CD14-positive monocyte (primary cell): ENCODE measurements around the gene FERMT2. TPM values are rescaled to one million over a fixed set of nuclear protein-coding genes. Genes with fewer than 3 reads are reported as not detected.

Experiments used
- DNase-seq, 3 donors: peaks; one replicate each; pipeline ENCODE4 v3.0.0-alpha.2; 2011 to 2022
- H2AFZ ChIP-seq: 2 replicates; pipeline ENCODE4 v1.6.0; 2012; ENCODE audit warnings: mild to moderate bottlenecking, low read depth, low read length, inconsistent platforms; ENCODE audit not compliant: insufficient read depth, poor library complexity, severe bottlenecking
- H3K27ac ChIP-seq, 2 donors: 1 replicate in 1 of 2; 2 replicates in 1 of 2; pipeline ENCODE4 v1.5.1; 2012 to 2013; ENCODE audit warnings: low read length in 2 of 2, control low read depth in 1 of 2, inconsistent platforms in 1 of 2, low read depth in 1 of 2, mild to moderate bottlenecking in 1 of 2
- H3K27me3 ChIP-seq, 2 donors: one replicate each; pipeline versions ENCODE4 v1.6.0 to v1.6.1; 2011 to 2013; ENCODE audit warnings: low read length in 2 of 2; ENCODE audit not compliant: control insufficient read depth in 2 of 2, insufficient read depth in 2 of 2
- H3K36me3 ChIP-seq, 2 donors: replicated peaks in 1 of 2; 1 replicate in 1 of 2; 2 replicates in 1 of 2; pipeline versions ENCODE4 v1.5.1 to v1.6.1; 2012 to 2013; ENCODE audit warnings: low read length in 2 of 2, control low read depth in 1 of 2, inconsistent platforms in 1 of 2, mild to moderate bottlenecking in 1 of 2; ENCODE audit not compliant: insufficient read depth in 2 of 2, control insufficient read depth in 1 of 2
- H3K4me1 ChIP-seq, 2 donors: 1 replicate in 1 of 2; 2 replicates in 1 of 2; pipeline versions ENCODE4 v1.5.1 to v1.6.1; 2012 to 2013; ENCODE audit warnings: low read length in 2 of 2, control low read depth in 1 of 2, inconsistent platforms in 1 of 2, mild to moderate bottlenecking in 1 of 2, moderate library complexity in 1 of 2; ENCODE audit not compliant: insufficient read depth in 2 of 2, control insufficient read depth in 1 of 2
- H3K4me2 ChIP-seq: replicated peaks from 2 replicates; pipeline ENCODE3; 2012; ENCODE audit warnings: low read length, moderate library complexity, mild to moderate bottlenecking; ENCODE audit not compliant: poor library complexity, severe bottlenecking; ENCODE audit errors: extremely low read depth
- H3K4me3 ChIP-seq, 3 experiments: fragments of 200-600 bp in 1 of 3; sonication (generic) in 1 of 3; replicated peaks in 1 of 3; 1 replicate in 2 of 3; 2 replicates in 1 of 3; pipeline ENCODE4 v1.5.1; 2011 to 2013; ENCODE audit warnings: low read length in 3 of 3, mild to moderate bottlenecking in 3 of 3, control low read depth in 2 of 3, low read depth in 2 of 3, inconsistent platforms in 1 of 3, moderate library complexity in 1 of 3
- H3K79me2 ChIP-seq: 2 replicates; pipeline ENCODE4 v1.6.0; 2012; ENCODE audit warnings: mild to moderate bottlenecking, control low read depth, inconsistent platforms, low read length, moderate library complexity; ENCODE audit not compliant: insufficient read depth
- H3K9ac ChIP-seq: 2 replicates; pipeline ENCODE4 v1.6.0; 2017; ENCODE audit warnings: low read length, mild to moderate bottlenecking; ENCODE audit not compliant: insufficient read depth, poor library complexity, severe bottlenecking
- H3K9me3 ChIP-seq, 2 donors: replicated peaks in 1 of 2; 1 replicate in 1 of 2; 2 replicates in 1 of 2; pipeline versions ENCODE4 v1.5.1 to v1.6.1; 2012 to 2013; ENCODE audit warnings: low read length in 2 of 2, control low read depth in 1 of 2; ENCODE audit not compliant: control insufficient read depth in 1 of 2, insufficient read depth in 1 of 2
- H4K20me1 ChIP-seq: 2 replicates; pipeline ENCODE4 v1.6.0; 2012; ENCODE audit warnings: mild to moderate bottlenecking, low read length, control low read depth, moderate library complexity; ENCODE audit not compliant: insufficient read depth
- H3K27ac Mint-ChIP-seq, 7 donors: one replicate each; pipeline ENCODE4 v1.8.0; 2020; ENCODE audit warnings: mild to moderate bottlenecking in 7 of 7, mixed read lengths in 7 of 7, moderate library complexity in 6 of 7, inconsistent platforms in 2 of 7
- H3K27me3 Mint-ChIP-seq, 3 donors: one replicate each; pipeline ENCODE4 v1.8.0; 2021 to 2022; ENCODE audit warnings: low read depth in 3 of 3, mild to moderate bottlenecking in 3 of 3, mixed read lengths in 3 of 3, moderate library complexity in 3 of 3, inconsistent platforms in 1 of 3
- H3K36me3 Mint-ChIP-seq, 2 donors: one replicate each; pipeline ENCODE4 v1.8.0; 2020; ENCODE audit warnings: mixed read lengths in 2 of 2, inconsistent platforms in 1 of 2, mild to moderate bottlenecking in 1 of 2
- H3K4me1 Mint-ChIP-seq: one replicate; pipeline ENCODE4 v1.8.0; 2020; ENCODE audit warnings: mild to moderate bottlenecking, mixed read lengths
- H3K4me3 Mint-ChIP-seq, 2 donors: one replicate each; pipeline ENCODE4 v1.8.0; 2020; ENCODE audit warnings: mild to moderate bottlenecking in 2 of 2, mixed read lengths in 2 of 2, moderate library complexity in 1 of 2
- H3K9me3 Mint-ChIP-seq, 7 donors: one replicate each; pipeline ENCODE4 v1.8.0; 2020 to 2022; ENCODE audit warnings: mixed read lengths in 7 of 7, mild to moderate bottlenecking in 6 of 7, moderate library complexity in 6 of 7, inconsistent platforms in 2 of 7
- WGBS: methylation state at CpG from one replicate; pipeline ENCODE4 v1.1.5; 2013; ENCODE audit warnings: missing lambda C conversion rate; ENCODE audit not compliant: insufficient coverage; 5-methylcytosine and 5-hydroxymethylcytosine counted together
- intact Hi-C, 2 donors: fragments of 100-400 bp; cut with micrococcal nuclease; formaldehyde crosslinking; loops; one replicate each; pipeline versions ENCODE4 v1.15.0 to v1.15.1; 2023
- polyA plus RNA-seq, 3 donors: library from polyadenylated mRNA; depleted of rRNA in 1 of 3; unstranded in 2 of 3; stranded (reverse) in 1 of 3; fragments of 300-500 nt in 2 of 3; fragments of >200 nt in 1 of 3; fragmentation: Illumina TruSeq in 2 of 3; gene quantifications; 1 replicate in 2 of 3; 2 replicates in 1 of 3; pipeline ENCODE4 v1.2.3, GENCODE V29; 2012 to 2021
- TF ChIP-seq, protein P1 (sequence below): fragments of 200-600 bp; IDR thresholded peaks from one replicate; pipeline ENCODE4 v1.8.0; 2022; ENCODE audit warnings: antibody characterized with exemption, mild to moderate bottlenecking

The FERMT2 gene
- polyA plus RNA-seq, 3 donors, result not detected

DNA sequence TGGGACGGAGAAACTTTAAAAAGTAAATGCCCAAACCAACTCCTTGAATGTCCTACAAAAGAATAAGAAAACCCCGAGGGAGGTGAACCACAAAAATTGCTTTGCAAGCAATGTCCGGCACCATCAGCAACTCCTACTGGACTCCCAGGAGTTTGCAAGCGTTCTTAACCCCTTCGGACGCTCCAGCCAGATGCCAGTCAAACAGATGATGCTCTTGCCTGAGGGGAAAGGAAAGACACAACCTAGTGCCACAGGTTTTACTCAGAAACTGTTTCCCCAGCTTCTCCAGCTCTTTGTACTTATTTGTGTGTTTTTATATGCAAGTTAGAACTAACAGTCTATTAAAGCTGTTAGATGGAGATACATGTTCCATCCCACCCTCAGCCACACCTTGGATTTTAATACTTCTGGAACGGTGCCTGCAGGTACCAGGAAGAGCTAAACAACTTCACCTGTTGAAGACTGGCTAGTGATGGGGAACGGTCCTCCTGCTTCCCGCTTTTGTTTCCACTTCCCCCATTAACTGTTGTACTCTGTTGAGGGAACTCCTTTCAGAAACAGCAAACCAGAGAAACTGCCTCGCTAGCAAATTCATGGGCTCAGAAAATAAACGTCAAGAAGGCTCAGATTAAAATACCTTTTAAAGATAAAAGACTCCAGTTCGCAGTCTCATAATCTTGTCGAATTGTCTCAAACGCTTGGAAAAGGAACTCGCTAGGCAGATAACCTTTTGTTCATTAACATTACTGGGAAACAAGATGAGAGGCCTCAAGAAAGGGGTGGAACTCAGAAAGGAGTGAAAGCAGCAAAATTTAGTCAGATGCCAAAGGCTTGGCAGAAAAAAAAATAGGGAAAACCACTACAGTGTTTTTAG is 1.1 kb upstream of the FERMT2 start:
- peak overlapping the region; percentile 16 to 66 for H3K4me3 Mint-ChIP-seq
- H2AFZ ChIP-seq, result peak overlapping the region; percentile 18

DNA sequence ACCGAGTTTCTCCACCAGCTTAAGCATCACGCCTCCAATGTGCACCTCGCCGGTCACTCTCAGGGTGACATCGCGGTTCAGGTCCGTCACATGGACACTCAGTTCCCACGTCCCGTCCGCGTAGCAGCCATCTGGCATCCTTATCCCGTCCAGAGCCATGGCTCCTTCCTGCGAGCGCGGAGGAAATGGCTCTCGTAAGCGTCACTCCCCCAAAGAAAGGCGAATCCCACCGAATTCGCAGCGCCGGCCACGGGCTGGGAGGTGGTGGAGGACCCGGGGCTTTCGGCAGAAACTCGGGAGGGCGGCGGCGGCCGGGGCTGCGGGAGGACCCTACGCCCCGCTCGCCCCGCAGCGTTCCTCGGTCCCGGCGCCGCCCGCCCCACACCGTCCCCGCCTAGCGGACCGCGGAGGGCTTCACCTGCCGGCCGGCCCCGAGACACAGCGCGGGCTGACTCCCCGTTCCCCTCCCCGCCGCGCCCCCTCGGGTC is 396 bp downstream of the FERMT2 start:
- TF ChIP-seq, protein P1, sequence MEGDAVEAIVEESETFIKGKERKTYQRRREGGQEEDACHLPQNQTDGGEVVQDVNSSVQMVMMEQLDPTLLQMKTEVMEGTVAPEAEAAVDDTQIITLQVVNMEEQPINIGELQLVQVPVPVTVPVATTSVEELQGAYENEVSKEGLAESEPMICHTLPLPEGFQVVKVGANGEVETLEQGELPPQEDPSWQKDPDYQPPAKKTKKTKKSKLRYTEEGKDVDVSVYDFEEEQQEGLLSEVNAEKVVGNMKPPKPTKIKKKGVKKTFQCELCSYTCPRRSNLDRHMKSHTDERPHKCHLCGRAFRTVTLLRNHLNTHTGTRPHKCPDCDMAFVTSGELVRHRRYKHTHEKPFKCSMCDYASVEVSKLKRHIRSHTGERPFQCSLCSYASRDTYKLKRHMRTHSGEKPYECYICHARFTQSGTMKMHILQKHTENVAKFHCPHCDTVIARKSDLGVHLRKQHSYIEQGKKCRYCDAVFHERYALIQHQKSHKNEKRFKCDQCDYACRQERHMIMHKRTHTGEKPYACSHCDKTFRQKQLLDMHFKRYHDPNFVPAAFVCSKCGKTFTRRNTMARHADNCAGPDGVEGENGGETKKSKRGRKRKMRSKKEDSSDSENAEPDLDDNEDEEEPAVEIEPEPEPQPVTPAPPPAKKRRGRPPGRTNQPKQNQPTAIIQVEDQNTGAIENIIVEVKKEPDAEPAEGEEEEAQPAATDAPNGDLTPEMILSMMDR, result no peak
- Histone ChIP-seq H3K27me3 (peaks cover 68 to 72% of the 10 kb centered on the region in 2 donors), H4K20me1 (no peaks in the 10 kb centered on the region), H3K4me2 (peak overlapping the region; percentile 77), H3K36me3 (no peaks in the 10 kb centered on the region), H3K27ac (no peak overlapping the region), H3K4me3 (peak overlapping the region; percentile 15 to 70 (median 42)), H3K9me3 (peaks cover 0 to 10% of the 10 kb centered on the region in 2 donors), H2AFZ (peak overlapping the region; percentile 51), H3K79me2 (no peaks in the 10 kb centered on the region), H3K4me1 (peaks cover 8 to 15% of the 10 kb centered on the region in 2 donors), H3K9ac (peak overlapping the region; percentile 44)
- intact Hi-C loops, result no loop called here
- Mint-ChIP-seq H3K36me3 (peaks cover 3 to 4% of the 10 kb centered on the region in 2 donors), H3K9me3 (peaks cover 0 to 10% (median 4%) of the 10 kb centered on the region in 7 donors), H3K4me1 (peaks cover 22% of the 10 kb centered on the region), H3K4me3 (peak overlapping the region; percentile 81 to 93), H3K27me3 (peaks cover 59 to 74% (median 64%) of the 10 kb centered on the region in 3 donors), H3K27ac (peak overlapping the region in 1 of 7 donors; percentile 63)
- WGBS, result 1% methylated on average over 56 of the region's 56 CpGs
- peak in 2 of 3 donors; percentile 1 to 8 for DNase-seq

More for the DNA sequence above, 1.1 kb upstream of the FERMT2 start:
- Histone ChIP-seq H3K27ac (no peak overlapping the region), H3K27me3 (peaks cover 65 to 72% of the 10 kb centered on the region in 2 donors), H3K9me3 (peaks cover 0 to 10% of the 10 kb centered on the region in 2 donors), H3K4me3 (peak overlapping the region in 1 of 3 experiments; percentile 45), H3K36me3 (no peaks in the 10 kb centered on the region), H3K9ac (no peak overlapping the region), H3K4me1 (peaks cover 8 to 15% of the 10 kb centered on the region in 2 donors), H4K20me1 (no peaks in the 10 kb centered on the region), H3K4me2 (peak overlapping the region; percentile 55), H3K79me2 (no peaks in the 10 kb centered on the region)
- intact Hi-C loops, result no loop called here
- peak in 1 of 3 donors; percentile 6 for DNase-seq
- 10% methylated on average over 6 of the region's 15 CpGs for WGBS
- H3K9me3 Mint-ChIP-seq, result peaks cover 0 to 10% (median 4%) of the 10 kb centered on the region in 7 donors
- TF ChIP-seq, protein P1, result no peak
- H3K27ac Mint-ChIP-seq, result no peak overlapping the region
- peaks cover 3 to 4% of the 10 kb centered on the region in 2 donors for H3K36me3 Mint-ChIP-seq
- H3K27me3 Mint-ChIP-seq, result peaks cover 56 to 68% (median 62%) of the 10 kb centered on the region in 3 donors
- peaks cover 22% of the 10 kb centered on the region for H3K4me1 Mint-ChIP-seq
